ENCODE results near the gene VEZT.
"Not testable (repeated sequence)": the region's sequence is repeated elsewhere in the genome, so short reads cannot be mapped to it uniquely, and the experiment has no call there.

Gene VEZT

GRCh38 chr12:95229636-95230035 lies 12.0 kb downstream of the VEZT start:
- no peak overlapping the region for H3K9ac ChIP-seq (ENCODE audit: low read depth, low read length)
- H3K4me3 ChIP-seq (ENCODE audit: low read length) = no peak overlapping the region
- peaks cover 9% of the 10 kb centered on the region for H3K4me1 ChIP-seq (ENCODE audit: control insufficient read depth, insufficient read depth, low read length)
- H3K36me3 ChIP-seq (ENCODE audit: insufficient read depth, low read length) = peaks cover 5% of the 10 kb centered on the region
- no peaks in the 10 kb centered on the region for H3K27me3 ChIP-seq (ENCODE audit: control insufficient read depth, insufficient read depth, low read length)
- H3K9me3 ChIP-seq (replicated peaks; ENCODE audit: low read length) = no peaks in the 10 kb centered on the region
- H3K4me2 ChIP-seq (ENCODE audit: low read length) = no peak overlapping the region

- Histone ChIP-seq H3K4me1 (ENCODE audit: control insufficient read depth, insufficient read depth, low read length) (peaks cover 5% of the 10 kb centered on the region), H3K36me3 (ENCODE audit: insufficient read depth, low read length) (no peaks in the 10 kb centered on the region), H3K4me2 (ENCODE audit: low read length) (no peak overlapping the region), H3K9me3 (replicated peaks; ENCODE audit: low read length) (no peaks in the 10 kb centered on the region), H3K4me3 (ENCODE audit: low read length) (no peak overlapping the region), H3K27me3 (ENCODE audit: control insufficient read depth, insufficient read depth, low read length) (no peaks in the 10 kb centered on the region), H3K9ac (ENCODE audit: low read depth, low read length) (no peak overlapping the region)
Observed at GRCh38 chr12:95230313-95230712, 12.7 kb downstream of the VEZT start.

- H3K27me3 ChIP-seq (ENCODE audit: control insufficient read depth, insufficient read depth, low read length) = no peaks in the 10 kb centered on the region
- no peak overlapping the region for H3K4me3 ChIP-seq (ENCODE audit: low read length)
- H3K9me3 ChIP-seq (replicated peaks; ENCODE audit: low read length) = no peaks in the 10 kb centered on the region
- no peaks in the 10 kb centered on the region for H3K36me3 ChIP-seq (ENCODE audit: insufficient read depth, low read length)
- peaks cover 5% of the 10 kb centered on the region for H3K4me1 ChIP-seq (ENCODE audit: control insufficient read depth, insufficient read depth, low read length)
- H3K4me2 ChIP-seq (ENCODE audit: low read length) = no peak overlapping the region
- H3K9ac ChIP-seq (ENCODE audit: low read depth, low read length) = no peak overlapping the region
Observed at GRCh38 chr12:95231190-95231589, 13.6 kb downstream of the VEZT start.

GRCh38 chr12:95234187-95234586 lies 16.6 kb downstream of the VEZT start:
- not testable (repeated sequence) for H3K9me3 ChIP-seq (replicated peaks; ENCODE audit: low read length); H3K36me3 ChIP-seq (ENCODE audit: insufficient read depth, low read length); H3K4me3 ChIP-seq (ENCODE audit: low read length); H3K9ac ChIP-seq (ENCODE audit: low read depth, low read length); H3K4me1 ChIP-seq (ENCODE audit: control insufficient read depth, insufficient read depth, low read length); H3K27me3 ChIP-seq (ENCODE audit: control insufficient read depth, insufficient read depth, low read length); H3K4me2 ChIP-seq (ENCODE audit: low read length)

- not testable (repeated sequence) for H3K4me2 ChIP-seq (ENCODE audit: low read length); H3K36me3 ChIP-seq (ENCODE audit: insufficient read depth, low read length); H3K27me3 ChIP-seq (ENCODE audit: control insufficient read depth, insufficient read depth, low read length); H3K4me3 ChIP-seq (ENCODE audit: low read length); H3K9me3 ChIP-seq (replicated peaks; ENCODE audit: low read length); H3K9ac ChIP-seq (ENCODE audit: low read depth, low read length); H3K4me1 ChIP-seq (ENCODE audit: control insufficient read depth, insufficient read depth, low read length)
Observed at GRCh38 chr12:95235621-95236020, 18.0 kb downstream of the VEZT start.

- H3K27me3 ChIP-seq (ENCODE audit: control insufficient read depth, insufficient read depth, low read length) = no peaks in the 10 kb centered on the region
- no peaks in the 10 kb centered on the region for H3K36me3 ChIP-seq (ENCODE audit: insufficient read depth, low read length)
- no peak overlapping the region for H3K4me2 ChIP-seq (ENCODE audit: low read length)
- no peaks in the 10 kb centered on the region for H3K4me1 ChIP-seq (ENCODE audit: control insufficient read depth, insufficient read depth, low read length)
- H3K9me3 ChIP-seq (replicated peaks; ENCODE audit: low read length) = no peaks in the 10 kb centered on the region
- no peak overlapping the region for H3K9ac ChIP-seq (ENCODE audit: low read depth, low read length)
- H3K4me3 ChIP-seq (ENCODE audit: low read length) = no peak overlapping the region
Observed at GRCh38 chr12:95237315-95237714, 19.7 kb downstream of the VEZT start.

GRCh38 chr12:95238150-95238549 lies 20.5 kb downstream of the VEZT start:
- no peak overlapping the region for H3K4me3 ChIP-seq (ENCODE audit: low read length)
- H3K36me3 ChIP-seq (ENCODE audit: insufficient read depth, low read length) = peaks cover 3% of the 10 kb centered on the region
- H3K9me3 ChIP-seq (replicated peaks; ENCODE audit: low read length) = no peaks in the 10 kb centered on the region
- no peak overlapping the region for H3K4me2 ChIP-seq (ENCODE audit: low read length)
- no peaks in the 10 kb centered on the region for H3K4me1 ChIP-seq (ENCODE audit: control insufficient read depth, insufficient read depth, low read length)
- H3K27me3 ChIP-seq (ENCODE audit: control insufficient read depth, insufficient read depth, low read length) = no peaks in the 10 kb centered on the region
- H3K9ac ChIP-seq (ENCODE audit: low read depth, low read length) = no peak overlapping the region

GRCh38 chr12:95239216-95239615 lies 21.6 kb downstream of the VEZT start:
- peaks cover 3% of the 10 kb centered on the region for H3K36me3 ChIP-seq (ENCODE audit: insufficient read depth, low read length)
- no peak overlapping the region for H3K9ac ChIP-seq (ENCODE audit: low read depth, low read length)
- no peak overlapping the region for H3K4me2 ChIP-seq (ENCODE audit: low read length)
- H3K27me3 ChIP-seq (ENCODE audit: control insufficient read depth, insufficient read depth, low read length) = no peaks in the 10 kb centered on the region
- no peak overlapping the region for H3K4me3 ChIP-seq (ENCODE audit: low read length)
- no peaks in the 10 kb centered on the region for H3K4me1 ChIP-seq (ENCODE audit: control insufficient read depth, insufficient read depth, low read length)
- no peaks in the 10 kb centered on the region for H3K9me3 ChIP-seq (replicated peaks; ENCODE audit: low read length)

- H3K4me3 ChIP-seq (ENCODE audit: low read length); H3K4me1 ChIP-seq (ENCODE audit: control insufficient read depth, insufficient read depth, low read length); H3K9me3 ChIP-seq (replicated peaks; ENCODE audit: low read length); H3K9ac ChIP-seq (ENCODE audit: low read depth, low read length); H3K36me3 ChIP-seq (ENCODE audit: insufficient read depth, low read length); H3K27me3 ChIP-seq (ENCODE audit: control insufficient read depth, insufficient read depth, low read length); H3K4me2 ChIP-seq (ENCODE audit: low read length): not testable (repeated sequence)
Observed at GRCh38 chr12:95239835-95240234, 22.2 kb downstream of the VEZT start.

GRCh38 chr12:95240556-95240955 lies 22.9 kb downstream of the VEZT start:
- Histone ChIP-seq H3K4me2 (ENCODE audit: low read length) (no peak overlapping the region), H3K9me3 (replicated peaks; ENCODE audit: low read length) (no peaks in the 10 kb centered on the region), H3K27me3 (ENCODE audit: control insufficient read depth, insufficient read depth, low read length) (no peaks in the 10 kb centered on the region), H3K4me1 (ENCODE audit: control insufficient read depth, insufficient read depth, low read length) (no peaks in the 10 kb centered on the region), H3K9ac (ENCODE audit: low read depth, low read length) (no peak overlapping the region), H3K4me3 (ENCODE audit: low read length) (no peak overlapping the region), H3K36me3 (ENCODE audit: insufficient read depth, low read length) (peaks cover 3% of the 10 kb centered on the region)

- H3K9me3 ChIP-seq (replicated peaks; ENCODE audit: low read length); H3K4me2 ChIP-seq (ENCODE audit: low read length); H3K9ac ChIP-seq (ENCODE audit: low read depth, low read length); H3K4me1 ChIP-seq (ENCODE audit: control insufficient read depth, insufficient read depth, low read length); H3K4me3 ChIP-seq (ENCODE audit: low read length); H3K27me3 ChIP-seq (ENCODE audit: control insufficient read depth, insufficient read depth, low read length); H3K36me3 ChIP-seq (ENCODE audit: insufficient read depth, low read length): not testable (repeated sequence)
Observed at GRCh38 chr12:95241138-95241537, 23.5 kb downstream of the VEZT start.

- H3K9me3 ChIP-seq (replicated peaks; ENCODE audit: low read length) = no peaks in the 10 kb centered on the region
- no peak overlapping the region for H3K9ac ChIP-seq (ENCODE audit: low read depth, low read length)
- H3K4me2 ChIP-seq (ENCODE audit: low read length) = no peak overlapping the region
- H3K27me3 ChIP-seq (ENCODE audit: control insufficient read depth, insufficient read depth, low read length) = no peaks in the 10 kb centered on the region
- H3K36me3 ChIP-seq (ENCODE audit: insufficient read depth, low read length) = peaks cover 3% of the 10 kb centered on the region
- H3K4me1 ChIP-seq (ENCODE audit: control insufficient read depth, insufficient read depth, low read length) = peaks cover 10% of the 10 kb centered on the region
- no peak overlapping the region for H3K4me3 ChIP-seq (ENCODE audit: low read length)
Observed at GRCh38 chr12:95241761-95242506, 24.3 kb downstream of the VEZT start.
